Epithelial cell of alveolus of lung (primary cell): ENCODE measurements around the gene ZNF492. TPM values are rescaled to one million over a fixed set of nuclear protein-coding genes. Genes with fewer than 3 reads are reported as not detected.

Source experiments
- total RNA-seq: library from RNA; depleted of rRNA; stranded (reverse); fragments of >200 nt; gene quantifications from 2 replicates; pipeline ENCODE4 v1.2.1, GENCODE V29; 2015

ZNF492 gene
- total RNA-seq: 0.52 and 0.64 TPM in 2 replicates

DNA sequence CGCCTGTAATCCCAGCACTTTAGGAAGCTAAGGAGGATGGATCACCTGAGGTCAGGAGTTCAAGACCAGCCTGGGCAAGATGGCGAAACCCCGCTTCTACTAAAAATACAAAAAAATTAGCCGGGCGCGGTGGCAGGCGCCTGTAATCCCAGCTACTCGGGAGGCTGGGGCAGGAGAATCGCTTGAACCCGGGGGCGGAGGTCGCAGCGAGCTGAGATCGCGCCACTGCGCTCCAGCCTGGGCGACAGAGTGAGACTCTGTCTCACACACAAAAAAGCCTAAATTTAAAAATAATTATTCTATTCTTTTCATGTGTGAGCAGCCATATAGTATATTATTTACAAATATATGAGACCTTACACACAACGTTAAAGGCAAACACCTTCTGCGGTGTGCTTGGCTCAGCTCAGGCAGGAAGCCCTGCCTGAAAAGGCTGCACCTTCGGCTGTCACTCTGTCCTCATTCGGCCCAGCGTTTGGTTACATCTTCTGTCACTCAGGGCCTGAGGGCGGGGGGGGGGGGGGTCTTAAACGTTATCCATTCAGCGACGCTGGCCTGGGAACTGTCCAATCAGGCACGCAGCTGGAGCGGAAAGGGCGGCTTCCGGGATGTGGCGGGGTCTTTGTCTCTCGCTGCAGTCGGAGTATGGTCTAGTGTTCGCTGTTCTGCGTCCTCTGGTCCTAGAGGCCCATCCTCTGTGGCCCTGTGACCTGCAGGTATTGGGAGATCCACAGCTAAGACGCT lies at the start of gene ZNF492:
ZNF492 (plus strand) TSS at position 619 of the 744 bp plus-strand sequence. CDS start 19,076 bp downstream, outside the sequence.

Other genes with a start within 250 kb of the ZNF492 start
- gene ZNF98, start 212.0 kb upstream of the ZNF492 start, total RNA-seq: not detected in 2 replicates
- gene ZNF99, start 149.8 kb downstream of the ZNF492 start, total RNA-seq: not detected in 2 replicates
- not detected in 2 replicates for gene ZNF723, start 198.0 kb downstream of the ZNF492 start, total RNA-seq